Globus pallidus (tissue), 1 donor: ENCODE measurements around the gene MYRF.

ENCODE experiments used
- DNase-seq: peaks from one replicate; pipeline ENCODE4 v3.0.0-alpha.2; 2015; ENCODE audit warnings: low spot score

The MYRF gene

GRCh38 chr11:61776561-61777075, 24.2 kb downstream of the MYRF start:
- peak; percentile 75 for DNase-seq

GRCh38 chr11:61777234-61778090, 25.0 kb downstream of the MYRF start:
- DNase-seq: no peak

GRCh38 chr11:61778357-61778886, 26.0 kb downstream of the MYRF start:
- DNase-seq: no peak

GRCh38 chr11:61778920-61779650, 26.6 kb downstream of the MYRF start:
- no peak for DNase-seq

- no peak for DNase-seq
These were observed 27.5 kb downstream of the MYRF start for GRCh38 chr11:61779666-61780525.

GRCh38 chr11:61780581-61781162, 28.2 kb downstream of the MYRF start:
- no peak for DNase-seq

- DNase-seq: no peak
These were observed 29.1 kb downstream of the MYRF start for GRCh38 chr11:61781585-61781984.

- no peak for DNase-seq
These were observed 29.9 kb downstream of the MYRF start for GRCh38 chr11:61782299-61782698.

- no peak for DNase-seq
These were observed 30.4 kb downstream of the MYRF start for GRCh38 chr11:61782841-61783240.

GRCh38 chr11:61783717-61784505, 31.5 kb downstream of the MYRF start:
- no peak for DNase-seq

- DNase-seq: no peak
These were observed 32.0 kb downstream of the MYRF start for GRCh38 chr11:61784506-61784805.

- no peak for DNase-seq
These were observed 33.5 kb downstream of the MYRF start for GRCh38 chr11:61785837-61786402.

- peak; percentile 91 for DNase-seq
These were observed 35.6 kb downstream of the MYRF start for GRCh38 chr11:61787928-61788491.

GRCh38 chr11:61791737-61792309, 39.4 kb downstream of the MYRF start:
- peak; percentile 97 for DNase-seq

GRCh38 chr11:61792310-61793082, 40.1 kb downstream of the MYRF start, which contains the start of the genes FEN1 and TMEM258:
TSS of gene FEN1 (plus strand) at chr11:61792911. CDS start at chr11:61795362, 2,451 bp downstream.
TSS of gene TMEM258 (minus strand) at chr11:61792599. CDS start at chr11:61792558, 41 bp downstream.
- peak; percentile 95 for DNase-seq

- no peak for DNase-seq
These were observed 40.8 kb downstream of the MYRF start for GRCh38 chr11:61793083-61793828.

GRCh38 chr11:61793829-61794204, 41.4 kb downstream of the MYRF start:
- no peak for DNase-seq

GRCh38 chr11:61794579-61794978, 42.1 kb downstream of the MYRF start:
- DNase-seq: no peak
